SH-SY5Y (cell line): ENCODE results near the gene USH2A.

Experiments used
- GATA2 ChIP-seq: IDR thresholded peaks from 2 replicates; pipeline ENCODE4 v1.6.1; 2011; ENCODE audit warnings: mild to moderate bottlenecking, low read depth, low read length
- GATA3 ChIP-seq: IDR thresholded peaks from 2 replicates; pipeline ENCODE4 v1.6.1; 2011; ENCODE audit warnings: low read depth, mild to moderate bottlenecking, low read length, moderate library complexity

DNA sequence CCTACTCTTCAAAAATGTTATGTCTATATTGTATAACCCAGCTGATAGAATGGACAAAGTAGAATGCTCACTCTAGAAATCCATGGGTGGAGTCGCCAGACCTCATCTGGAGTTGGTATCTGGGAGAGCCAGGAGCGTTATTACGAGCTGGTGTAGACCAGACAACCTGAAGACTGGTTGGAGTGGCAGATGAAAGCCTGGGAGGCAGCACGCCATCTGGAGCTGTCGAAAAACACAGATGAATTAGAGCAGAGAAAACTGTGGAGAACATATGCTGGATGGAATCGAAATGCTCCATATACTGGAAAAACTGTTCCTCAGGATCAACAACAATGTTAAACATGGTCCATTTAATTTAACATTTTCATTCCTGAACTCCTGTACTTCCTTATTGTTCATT lies 522.6 kb downstream of the USH2A start:
- TF ChIP-seq GATA3 (no peak), GATA2 (0 out of 2 replicates have a peak, but pooled peaks have one; percentile 19)
